ENCODE results near the gene SKA3.

SKA3 gene

GRCh38 chr13:21134475-21134874 is 41.9 kb downstream of the SKA3 start:
- no peak overlapping the region for H3K4me3 ChIP-seq (ENCODE audit: low read depth, low read length)
- H3K36me3 ChIP-seq (ENCODE audit: control insufficient read depth, insufficient read depth, low read length): no peaks in the 10 kb centered on the region
- H2AFZ ChIP-seq: no peak overlapping the region
- no peak overlapping the region for H3K27ac ChIP-seq
- no peaks in the 10 kb centered on the region for H3K27me3 ChIP-seq (ENCODE audit: control insufficient read depth, insufficient read depth, low read length)
- no peaks in the 10 kb centered on the region for H3K79me2 ChIP-seq
- no peaks in the 10 kb centered on the region for H3K9me3 ChIP-seq (ENCODE audit: control insufficient read depth, low read length)
- H3K4me1 ChIP-seq: no peaks in the 10 kb centered on the region
- H3K9ac ChIP-seq: no peak overlapping the region
- no peak overlapping the region for H3K4me2 ChIP-seq (ENCODE audit: low read length)
- no peak for TF ChIP-seq CTCF (IDR thresholded peaks at IDR 0.05)

- no peaks in the 10 kb centered on the region for H3K27me3 ChIP-seq (ENCODE audit: control insufficient read depth, insufficient read depth, low read length)
- H3K36me3 ChIP-seq (ENCODE audit: control insufficient read depth, insufficient read depth, low read length): no peaks in the 10 kb centered on the region
- no peak overlapping the region for H2AFZ ChIP-seq
- H3K4me2 ChIP-seq (ENCODE audit: low read length): no peak overlapping the region
- no peaks in the 10 kb centered on the region for H3K4me1 ChIP-seq
- H3K9ac ChIP-seq: no peak overlapping the region
- H3K9me3 ChIP-seq (ENCODE audit: control insufficient read depth, low read length): no peaks in the 10 kb centered on the region
- H3K4me3 ChIP-seq (ENCODE audit: low read depth, low read length): no peak overlapping the region
- no peak overlapping the region for H3K27ac ChIP-seq
- H3K79me2 ChIP-seq: no peaks in the 10 kb centered on the region
- TF ChIP-seq CTCF (IDR thresholded peaks at IDR 0.05): no peak
These were observed 43.3 kb downstream of the SKA3 start for GRCh38 chr13:21133077-21133476.

GRCh38 chr13:21130116-21130515 is 46.2 kb downstream of the SKA3 start:
- no peak overlapping the region for H2AFZ ChIP-seq
- no peak overlapping the region for H3K4me3 ChIP-seq (ENCODE audit: low read depth, low read length)
- no peak overlapping the region for H3K27ac ChIP-seq
- TF ChIP-seq CTCF (IDR thresholded peaks at IDR 0.05): no peak
- no peaks in the 10 kb centered on the region for H3K79me2 ChIP-seq
- H3K4me2 ChIP-seq (ENCODE audit: low read length): no peak overlapping the region
- no peaks in the 10 kb centered on the region for H3K4me1 ChIP-seq
- no peaks in the 10 kb centered on the region for H3K9me3 ChIP-seq (ENCODE audit: control insufficient read depth, low read length)
- H3K27me3 ChIP-seq (ENCODE audit: control insufficient read depth, insufficient read depth, low read length): no peaks in the 10 kb centered on the region
- no peak overlapping the region for H3K9ac ChIP-seq
- H3K36me3 ChIP-seq (ENCODE audit: control insufficient read depth, insufficient read depth, low read length): no peaks in the 10 kb centered on the region

- H3K9me3 ChIP-seq (ENCODE audit: control insufficient read depth, low read length): no peaks in the 10 kb centered on the region
- H3K4me1 ChIP-seq: no peaks in the 10 kb centered on the region
These were observed 51.5 kb downstream of the SKA3 start for GRCh38 chr13:21124852-21125251.

More at GRCh38 chr13:21124852-21125251, 51.5 kb downstream of the SKA3 start:
- Histone ChIP-seq H3K27ac (no peak overlapping the region), H2AFZ (no peak overlapping the region), H3K9ac (no peak overlapping the region), H3K36me3 (ENCODE audit: control insufficient read depth, insufficient read depth, low read length) (no peaks in the 10 kb centered on the region), H3K27me3 (ENCODE audit: control insufficient read depth, insufficient read depth, low read length) (no peaks in the 10 kb centered on the region), H3K79me2 (no peaks in the 10 kb centered on the region), H3K4me2 (ENCODE audit: low read length) (no peak overlapping the region), H3K4me3 (ENCODE audit: low read depth, low read length) (no peak overlapping the region)
- TF ChIP-seq CTCF (IDR thresholded peaks at IDR 0.05): no peak
